T47D (cell line): ENCODE measurements around the gene TNFRSF11A.
A peak's percentile ranks its signal among the peaks of the same experiment; 100 is the strongest.

ENCODE experiments used
- DNase-seq, 2 experiments: peaks; one replicate each; pipeline versions ENCODE4 v3.0.0 to v3.0.0-alpha.2; 2011 to 2012; ENCODE audit warnings: low read depth in 1 of 2, low spot score in 1 of 2
- JUND ChIP-seq: IDR thresholded peaks from 2 replicates; pipeline ENCODE4 v1.6.1; 2012; ENCODE audit warnings: low read depth
- in situ Hi-C: cut with HindIII; loops from 2 replicates; pipeline ENCODE4 v1.10.0; 2016; ENCODE audit warnings: low sequenced_read_pairs, low pct_unique_long_range_greater_than_20kb

The TNFRSF11A gene

GRCh38 chr18:62384068-62384467 is 59.0 kb downstream of the TNFRSF11A start:
- in situ Hi-C loops: no loop called here
- TF ChIP-seq JUND: no peak
- no peak for DNase-seq

DNA sequence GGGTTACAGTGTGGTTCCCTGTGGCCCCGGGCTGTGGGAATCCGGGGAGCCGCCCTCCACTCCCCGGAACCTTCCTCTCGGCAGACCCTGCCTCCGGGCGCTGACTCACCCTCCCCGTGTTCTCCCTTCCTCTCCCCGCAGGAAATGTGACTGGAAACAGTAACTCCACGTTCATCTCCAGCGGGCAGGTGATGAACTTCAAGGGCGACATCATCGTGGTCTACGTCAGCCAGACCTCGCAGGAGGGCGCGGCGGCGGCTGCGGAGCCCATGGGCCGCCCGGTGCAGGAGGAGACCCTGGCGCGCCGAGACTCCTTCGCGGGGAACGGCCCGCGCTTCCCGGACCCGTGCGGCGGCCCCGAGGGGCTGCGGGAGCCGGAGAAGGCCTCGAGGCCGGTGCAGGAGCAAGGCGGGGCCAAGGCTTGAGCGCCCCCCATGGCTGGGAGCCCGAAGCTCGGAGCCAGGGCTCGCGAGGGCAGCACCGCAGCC is 59.5 kb downstream of the TNFRSF11A start:
- in situ Hi-C loops: no loop called here
- no peak for DNase-seq
- no peak for TF ChIP-seq JUND

GRCh38 chr18:62386091-62386490 is 61.0 kb downstream of the TNFRSF11A start:
- no peak for DNase-seq
- in situ Hi-C loops: no loop called here
- TF ChIP-seq JUND: no peak

DNA sequence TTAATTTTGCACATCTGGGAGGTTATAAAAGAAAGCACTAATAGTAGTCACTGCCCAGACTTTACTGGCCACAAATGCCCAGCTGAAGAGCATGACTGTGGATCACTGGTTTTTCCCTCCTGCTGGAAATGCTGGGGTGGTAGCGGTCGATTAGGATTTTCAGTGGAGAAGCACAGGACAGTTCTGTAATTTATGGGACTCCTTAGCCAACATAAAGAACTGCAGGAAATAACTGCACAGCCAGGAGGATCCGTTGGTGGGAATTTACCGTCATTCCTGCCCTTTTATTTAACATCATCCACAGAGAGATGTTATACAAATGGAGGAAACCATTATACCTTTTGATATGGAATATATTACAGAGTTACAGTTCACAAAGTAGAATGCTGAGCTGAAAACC is 61.5 kb downstream of the TNFRSF11A start:
- DNase-seq: no peak
- TF ChIP-seq JUND: no peak
- in situ Hi-C loops: no loop called here

DNA sequence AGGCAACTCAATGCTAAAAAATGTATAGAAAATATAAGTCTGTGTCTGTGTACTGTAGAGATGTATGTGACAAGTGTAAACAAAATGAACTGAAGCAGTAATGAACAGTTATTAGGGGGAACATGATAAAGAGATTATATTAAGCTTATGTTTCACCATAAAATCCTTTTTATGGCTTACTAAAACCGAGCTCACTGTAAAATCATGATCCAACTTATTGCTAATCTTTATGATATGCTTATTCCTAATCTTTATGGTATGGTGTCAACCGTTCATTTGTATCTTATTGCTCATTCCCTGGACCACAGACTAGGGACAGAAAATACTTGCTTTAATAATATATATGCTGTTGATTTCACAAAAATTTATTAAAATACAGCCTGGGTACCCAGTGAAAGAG is 62.1 kb downstream of the TNFRSF11A start:
- TF ChIP-seq JUND: no peak
- in situ Hi-C loops: no loop called here
- no peak for DNase-seq

- in situ Hi-C loops: no loop called here
- DNase-seq: peak in 1 of 2 experiments; percentile 31
- no peak for TF ChIP-seq JUND
Measured at GRCh38 chr18:62388855-62389760, 64.0 kb downstream of the TNFRSF11A start.

DNA sequence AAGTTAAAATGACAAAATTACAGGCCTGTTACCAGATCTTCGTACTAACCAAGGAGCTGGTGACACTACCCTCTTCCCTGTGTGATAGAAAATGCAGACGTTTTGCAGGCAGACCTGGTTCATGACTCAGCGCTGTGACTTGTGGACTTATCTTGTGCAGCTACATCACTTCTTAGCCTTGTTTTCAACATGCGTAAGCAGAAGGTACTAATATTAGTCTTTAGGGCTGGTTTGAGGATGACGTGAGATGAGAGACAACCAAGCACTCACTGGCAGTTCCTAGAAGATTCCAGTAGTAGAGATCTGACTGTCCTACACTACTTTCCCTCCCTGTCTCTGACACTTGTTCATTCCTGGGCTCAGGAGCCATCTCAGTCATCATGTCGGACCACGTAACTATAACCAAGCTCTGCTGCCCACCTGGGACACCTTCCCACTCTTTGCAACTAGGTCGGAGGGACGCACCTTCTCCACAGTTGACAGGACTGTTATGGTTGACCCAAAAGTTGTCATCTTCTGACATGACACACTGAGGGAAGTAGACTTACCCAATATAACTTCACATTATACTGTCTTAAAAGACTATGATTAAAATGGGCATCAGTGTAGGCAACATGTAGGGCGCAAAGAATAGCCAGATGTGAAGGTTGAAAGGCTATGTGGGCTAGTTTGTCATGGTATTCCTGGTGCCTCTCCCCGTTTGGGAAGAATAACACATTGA is 64.8 kb downstream of the TNFRSF11A start:
- no peak for DNase-seq
- no peak for TF ChIP-seq JUND
- in situ Hi-C loops: no loop called here

- no peak for DNase-seq
- in situ Hi-C loops: no loop called here
- no peak for TF ChIP-seq JUND
Measured at GRCh38 chr18:62394006-62394763, 69.1 kb downstream of the TNFRSF11A start.

GRCh38 chr18:62396381-62396780 is 71.3 kb downstream of the TNFRSF11A start:
- no peak for TF ChIP-seq JUND
- no peak for DNase-seq
- in situ Hi-C loops: no loop called here

GRCh38 chr18:62396967-62397366 is 71.9 kb downstream of the TNFRSF11A start:
- in situ Hi-C loops: no loop called here
- no peak for TF ChIP-seq JUND

DNA sequence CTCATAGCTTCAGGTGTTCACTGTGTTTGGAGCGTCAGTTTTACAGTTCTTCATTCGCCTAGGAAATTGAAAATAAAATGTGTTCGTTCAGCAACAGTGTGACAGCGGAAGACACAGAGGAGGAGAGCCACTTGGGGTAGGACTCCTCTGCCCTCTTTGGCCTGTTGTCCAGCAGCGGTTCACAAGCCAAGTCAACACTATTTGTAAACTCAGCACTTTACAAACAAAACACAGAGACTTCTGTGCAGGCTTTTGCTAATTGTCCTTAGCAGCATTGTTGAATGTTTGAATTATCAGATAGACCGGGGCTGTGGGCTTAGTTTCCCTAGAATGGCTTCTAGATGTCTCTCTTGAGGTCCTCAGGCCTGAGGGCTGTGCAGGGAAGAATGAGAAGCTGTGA is 73.2 kb downstream of the TNFRSF11A start:
- no peak for TF ChIP-seq JUND
- in situ Hi-C loops: no loop called here
- DNase-seq: no peak

More at GRCh38 chr18:62396967-62397366, 71.9 kb downstream of the TNFRSF11A start:
- no peak for DNase-seq

DNA sequence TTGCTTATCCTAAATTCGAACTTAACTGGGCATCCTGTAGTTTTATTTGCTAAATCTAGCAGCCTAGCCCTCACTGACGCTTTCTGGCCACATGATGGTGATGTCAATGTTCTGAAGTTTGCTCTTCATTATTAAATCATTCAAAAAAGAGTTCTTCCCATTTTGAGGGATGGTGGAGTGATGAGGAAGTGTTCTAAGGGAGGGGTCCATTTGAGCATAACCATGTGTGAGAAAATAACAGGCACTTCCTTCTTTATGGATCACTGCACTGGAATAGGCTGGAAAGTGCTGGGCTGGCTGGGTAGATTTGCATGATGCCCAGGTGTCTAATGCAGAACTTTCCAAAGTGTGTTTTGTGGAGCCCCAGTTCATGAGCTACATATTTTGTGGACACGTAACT is 74.2 kb downstream of the TNFRSF11A start:
- in situ Hi-C loops: no loop called here
- DNase-seq: no peak
- no peak for TF ChIP-seq JUND
